K562 treated with DMSO at 1 percent for 12 hours (cell line): ENCODE data around the gene SYNJ1. TPM values are rescaled to one million over a fixed set of nuclear protein-coding genes. Genes with fewer than 3 reads are reported as not detected.

Source experiments
- total RNA-seq: library from RNA; unstranded; fragments of 300-600 nt; gene quantifications from 2 replicates; pipeline ENCODE4 v1.2.3, GENCODE V29; 2022; ENCODE audit not compliant: insufficient read depth

The SYNJ1 gene
- 1.6 and 9.1 TPM in 2 replicates for total RNA-seq

GRCh38 chr21:32727687-32728455, at the start of gene SYNJ1:
Gene SYNJ1 (minus strand): TSS chr21:32728013. CDS start chr21:32726895, 1,118 bp downstream.

DNA sequence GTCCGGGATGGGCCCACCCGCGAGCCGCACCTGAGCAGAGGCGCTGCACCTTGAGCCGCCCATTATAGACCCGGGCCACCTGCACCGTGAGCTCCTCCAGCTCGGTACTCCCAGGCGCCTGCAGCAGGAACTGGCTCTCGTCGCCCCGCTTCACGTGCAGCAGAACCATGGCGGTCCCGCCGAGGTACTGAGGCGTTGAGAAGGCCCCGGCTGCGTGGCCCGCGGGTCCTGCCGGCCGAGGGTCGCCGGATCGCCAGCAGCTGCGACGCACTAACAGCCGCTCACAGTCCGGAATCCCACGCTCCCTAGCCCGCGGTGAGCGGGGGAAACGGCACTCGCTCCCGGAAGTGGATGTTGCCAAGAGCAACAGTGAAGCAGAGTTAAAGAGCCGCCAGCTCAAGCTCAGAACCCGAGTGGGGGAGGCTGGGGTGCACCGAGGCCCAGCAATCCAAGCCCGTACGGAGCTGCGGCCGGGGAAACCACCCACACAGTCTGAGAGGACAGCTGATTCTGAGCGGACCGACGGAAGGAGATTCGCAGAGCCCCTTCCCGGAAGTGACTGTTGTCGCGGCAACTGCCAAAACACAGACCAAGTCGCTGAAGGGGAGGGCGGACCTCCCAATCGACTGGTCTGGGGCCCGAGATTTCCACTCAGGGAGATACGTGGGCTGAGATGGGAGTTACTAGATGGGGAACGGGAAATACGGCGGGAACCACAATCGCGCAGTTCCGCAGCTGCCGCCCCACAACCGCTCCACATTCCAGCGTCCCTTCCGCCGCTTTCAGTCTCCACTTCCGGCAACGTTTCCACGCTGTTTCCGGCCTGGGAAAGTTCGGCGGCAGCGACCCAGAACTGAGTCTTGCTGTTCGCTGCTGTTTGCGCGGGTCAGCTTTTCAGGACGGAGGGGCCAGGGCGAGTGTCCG, 115.5 kb downstream of the SYNJ1 start, which contains the start of gene CFAP298:
TSS of gene CFAP298 (minus strand) at position 303 of the 924 bp plus-strand sequence. CDS start at position 169, 134 bp downstream.

GRCh38 chr21:32585042-32585710, 142.6 kb downstream of the SYNJ1 start, which contains the start of gene TCP10L:
Gene TCP10L (minus strand): TSS chr21:32585523. CDS start chr21:32584304, 1,219 bp downstream.

Other genes with a start within 250 kb of the SYNJ1 start
- 0.40 and 2.7 TPM in 2 replicates for gene TCP10L, start 142.5 kb downstream of the SYNJ1 start, total RNA-seq
- gene CFAP298, start 115.6 kb downstream of the SYNJ1 start, total RNA-seq = 65.7 and 68.6 TPM in 2 replicates
- 7.0 and 51.4 TPM in 2 replicates for gene PAXBP1, start 43.7 kb upstream of the SYNJ1 start, total RNA-seq